Transverse colon (tissue), 4 donors: ENCODE measurements around the gene RXRB.

Experiments used
- EP300 ChIP-seq: sonication (generic); formaldehyde crosslinking; IDR thresholded peaks from one replicate; pipeline ENCODE4 v1.6.1; 2017; ENCODE audit warnings: antibody characterized with exemption, low read depth
- POLR2A ChIP-seq: fragments of 450-650 bp; IDR thresholded peaks from one replicate; pipeline ENCODE4 v1.6.1; 2016; ENCODE audit warnings: antibody characterized with exemption, mild to moderate bottlenecking, moderate library complexity
- POLR2AphosphoS5 ChIP-seq, 3 donors: sonication (generic); formaldehyde crosslinking; IDR thresholded peaks; one replicate each; pipeline ENCODE4 v1.6.1; 2016; ENCODE audit warnings: antibody characterized with exemption in 3 of 3
- TF ChIP-seq, protein P1 (sequence below), 5 experiments: fragments of 200-600 bp in 3 of 5; fragments of 450-650 bp in 2 of 5; sonication (generic) in 3 of 5; IDR thresholded peaks; 1 replicate in 2 of 5; 2 replicates in 3 of 5; pipeline ENCODE4 v1.5.1; 2016 to 2017; ENCODE audit warnings: antibody characterized with exemption in 5 of 5, inconsistent platforms in 3 of 5, mild to moderate bottlenecking in 2 of 5, moderate library complexity in 1 of 5

DNA sequence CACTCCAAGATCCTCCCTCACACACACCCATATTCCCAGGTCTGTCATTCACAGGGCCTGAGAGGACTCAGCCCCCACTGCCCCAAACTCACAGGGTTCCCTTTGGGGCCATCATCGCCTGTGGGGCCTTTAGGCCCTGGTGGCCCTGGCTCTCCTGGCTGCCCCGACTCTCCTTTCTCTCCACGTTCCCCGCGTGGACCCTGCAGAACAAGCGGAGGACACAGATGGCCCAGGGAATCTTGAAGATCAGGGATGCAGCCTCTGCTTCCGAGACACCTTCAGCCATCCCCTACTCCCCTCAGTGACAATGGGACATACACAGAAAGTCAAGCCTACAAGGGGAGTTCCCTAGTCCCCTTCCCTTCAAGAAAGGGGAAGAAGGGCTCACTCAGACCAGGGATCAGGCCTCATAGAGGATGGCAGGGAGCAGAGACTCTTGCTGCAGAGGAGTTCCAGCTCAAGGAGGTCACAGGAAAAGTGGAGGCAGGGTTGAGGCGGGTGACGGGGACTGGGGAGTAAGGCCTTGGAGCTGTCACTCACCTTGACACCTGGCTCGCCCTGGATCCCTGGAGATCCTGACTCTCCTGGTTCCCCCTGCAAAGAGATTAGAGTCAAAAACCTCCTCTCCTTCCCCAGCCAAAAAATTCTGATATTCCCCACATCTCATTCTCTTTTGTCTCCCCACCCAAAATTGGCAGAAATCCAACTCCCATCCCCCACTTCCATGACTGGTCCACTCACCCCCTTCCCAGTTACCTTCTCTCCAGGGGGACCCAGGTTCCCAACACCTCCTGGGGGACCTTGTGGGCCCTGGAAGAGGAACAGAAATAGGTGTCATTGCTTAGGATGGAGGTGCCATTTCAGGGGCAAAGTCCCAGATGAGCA is 30.9 kb downstream of the RXRB start:
- TF ChIP-seq POLR2AphosphoS5 (IDR thresholded peaks at IDR 0.05) = no peak
- TF ChIP-seq POLR2A = no peak
- TF ChIP-seq, protein P1, sequence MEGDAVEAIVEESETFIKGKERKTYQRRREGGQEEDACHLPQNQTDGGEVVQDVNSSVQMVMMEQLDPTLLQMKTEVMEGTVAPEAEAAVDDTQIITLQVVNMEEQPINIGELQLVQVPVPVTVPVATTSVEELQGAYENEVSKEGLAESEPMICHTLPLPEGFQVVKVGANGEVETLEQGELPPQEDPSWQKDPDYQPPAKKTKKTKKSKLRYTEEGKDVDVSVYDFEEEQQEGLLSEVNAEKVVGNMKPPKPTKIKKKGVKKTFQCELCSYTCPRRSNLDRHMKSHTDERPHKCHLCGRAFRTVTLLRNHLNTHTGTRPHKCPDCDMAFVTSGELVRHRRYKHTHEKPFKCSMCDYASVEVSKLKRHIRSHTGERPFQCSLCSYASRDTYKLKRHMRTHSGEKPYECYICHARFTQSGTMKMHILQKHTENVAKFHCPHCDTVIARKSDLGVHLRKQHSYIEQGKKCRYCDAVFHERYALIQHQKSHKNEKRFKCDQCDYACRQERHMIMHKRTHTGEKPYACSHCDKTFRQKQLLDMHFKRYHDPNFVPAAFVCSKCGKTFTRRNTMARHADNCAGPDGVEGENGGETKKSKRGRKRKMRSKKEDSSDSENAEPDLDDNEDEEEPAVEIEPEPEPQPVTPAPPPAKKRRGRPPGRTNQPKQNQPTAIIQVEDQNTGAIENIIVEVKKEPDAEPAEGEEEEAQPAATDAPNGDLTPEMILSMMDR (IDR thresholded peaks at IDR 0.05) = no peak
- no peak for TF ChIP-seq EP300
